NCI-H524 (cell line): Measurements from ENCODE around the gene TMTC3.

Source experiments
- DNase-seq, 2 experiments: peaks; one replicate each; lab custom pipeline; 2025; lab: John Stamatoyannopoulos, UW

TMTC3 gene

DNA sequence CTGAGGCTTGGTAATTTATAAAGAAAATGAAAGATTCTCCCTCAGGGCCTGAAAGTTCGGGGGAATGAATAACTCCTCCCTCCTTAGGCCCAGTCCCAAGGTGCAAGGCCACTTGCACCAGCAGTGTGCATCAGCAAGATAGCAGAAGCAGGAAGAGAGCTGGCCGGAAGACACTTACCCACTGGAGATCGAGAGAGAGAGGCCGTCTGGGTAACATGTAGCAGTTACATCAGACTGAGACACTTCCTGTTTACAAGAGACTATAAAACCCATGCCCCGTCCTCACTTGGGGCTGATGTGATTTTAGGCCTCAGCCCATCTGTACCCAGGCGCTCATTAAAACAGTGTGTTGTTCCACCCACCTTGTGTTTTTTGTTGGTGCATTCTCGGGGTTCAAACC, 85.2 kb downstream of the TMTC3 start:
- no peak for DNase-seq

- DNase-seq, result no peak
Measured at GRCh38 chr12:88227871-88228270, 85.8 kb downstream of the TMTC3 start.

DNA sequence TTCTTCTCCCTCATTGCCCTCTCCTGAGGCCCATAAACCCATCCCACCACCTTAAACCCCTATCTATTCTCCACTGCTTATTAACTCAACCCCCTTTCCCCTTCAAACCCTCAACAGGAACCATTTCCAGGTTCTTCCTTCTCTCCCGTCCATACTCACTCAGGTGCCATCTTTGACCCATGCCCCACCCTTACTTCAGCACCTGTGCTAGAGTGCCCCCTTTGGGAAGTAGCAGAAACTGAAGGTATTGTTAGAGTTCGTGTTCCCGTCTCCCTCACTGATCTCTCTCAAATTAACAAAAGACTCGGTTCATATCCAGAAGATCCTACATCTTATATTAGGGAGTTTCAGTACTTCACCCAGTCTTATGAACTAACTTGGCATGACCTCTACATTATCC, 86.6 kb downstream of the TMTC3 start:
- no peak for DNase-seq

DNA sequence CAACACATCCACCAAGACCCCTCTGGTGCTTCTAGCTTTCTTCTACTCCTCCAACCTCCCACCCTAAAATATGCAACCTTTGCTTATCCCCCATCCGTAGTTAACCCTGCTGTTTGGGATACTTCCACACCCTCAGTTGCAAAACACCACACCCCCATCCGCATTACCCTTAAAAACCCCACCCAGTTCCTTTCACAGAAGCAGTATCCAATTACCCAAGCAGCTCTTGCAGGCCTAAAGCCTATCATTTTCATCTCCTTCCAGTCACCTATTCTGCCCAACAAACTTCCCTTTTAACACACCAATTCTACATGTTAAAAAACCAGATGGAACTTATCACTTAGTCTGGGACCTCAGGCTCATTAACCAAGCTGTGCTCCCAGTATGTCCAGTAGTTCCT, 88.2 kb downstream of the TMTC3 start:
- no peak for DNase-seq

GRCh38 chr12:88235183-88235833, 93.2 kb downstream of the TMTC3 start:
- no peak for DNase-seq

DNA sequence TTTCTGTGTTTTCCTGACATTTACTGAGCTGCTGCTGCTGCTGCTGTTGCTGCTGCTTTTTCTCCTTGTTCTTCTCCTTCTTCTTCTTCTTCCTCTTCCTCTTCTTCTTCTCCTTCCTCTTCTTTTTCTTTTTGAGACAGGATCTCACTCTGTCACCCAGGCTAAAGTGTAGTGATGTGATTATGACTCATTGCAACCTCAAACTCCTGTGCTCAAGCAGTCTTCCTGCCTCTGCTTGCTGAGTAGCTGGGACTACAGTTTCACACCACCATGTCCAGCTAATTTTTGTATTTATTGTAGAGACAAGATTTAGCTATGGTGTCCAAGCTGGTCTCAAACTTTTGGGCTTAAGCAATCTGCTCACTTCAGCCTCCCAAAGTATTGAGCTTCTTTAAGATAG, 95.8 kb downstream of the TMTC3 start:
- DNase-seq, result no peak

GRCh38 chr12:88238406-88238805, 96.3 kb downstream of the TMTC3 start:
- no peak for DNase-seq

- DNase-seq, result no peak
Measured at GRCh38 chr12:88241862-88242570, 99.9 kb downstream of the TMTC3 start.

DNA sequence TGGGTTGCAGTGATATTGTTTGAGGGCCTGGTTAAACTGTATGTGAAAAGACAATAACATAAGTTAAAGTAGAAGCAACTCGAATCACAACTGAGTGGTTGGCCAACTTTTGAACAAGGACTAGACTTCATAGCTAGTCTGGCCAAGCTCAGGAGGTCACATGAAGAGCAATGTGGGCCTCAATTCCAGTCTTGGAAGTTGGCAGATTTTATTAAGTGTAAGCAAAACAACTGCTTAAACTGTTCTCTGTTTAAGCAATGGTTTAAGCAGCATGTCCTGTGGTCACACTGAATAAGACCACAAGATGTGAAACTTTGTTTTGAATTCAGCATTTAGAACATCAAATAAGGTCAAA, 100.4 kb downstream of the TMTC3 start:
- DNase-seq, result no peak

DNA sequence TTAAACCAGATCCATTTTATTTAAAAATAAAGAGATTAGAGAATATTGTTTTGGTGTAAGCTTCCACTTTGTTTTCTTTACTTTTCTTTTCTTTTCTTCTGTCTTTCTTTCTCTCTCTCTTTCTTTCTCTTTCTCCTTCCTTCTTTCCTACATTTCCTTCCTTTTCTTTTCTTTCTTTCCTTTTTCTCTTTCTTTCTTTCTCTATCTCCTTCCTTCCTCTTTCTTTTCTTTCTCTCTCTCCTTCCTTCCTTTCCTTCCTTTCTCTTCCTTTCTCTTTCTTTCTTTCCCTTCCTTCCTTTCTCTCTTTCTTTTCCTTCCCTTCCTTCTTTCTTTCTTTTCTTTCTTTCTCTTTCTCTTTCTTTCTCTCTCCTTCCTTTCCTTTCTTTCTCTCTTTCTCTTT, 100.8 kb downstream of the TMTC3 start:
- no peak for DNase-seq

DNA sequence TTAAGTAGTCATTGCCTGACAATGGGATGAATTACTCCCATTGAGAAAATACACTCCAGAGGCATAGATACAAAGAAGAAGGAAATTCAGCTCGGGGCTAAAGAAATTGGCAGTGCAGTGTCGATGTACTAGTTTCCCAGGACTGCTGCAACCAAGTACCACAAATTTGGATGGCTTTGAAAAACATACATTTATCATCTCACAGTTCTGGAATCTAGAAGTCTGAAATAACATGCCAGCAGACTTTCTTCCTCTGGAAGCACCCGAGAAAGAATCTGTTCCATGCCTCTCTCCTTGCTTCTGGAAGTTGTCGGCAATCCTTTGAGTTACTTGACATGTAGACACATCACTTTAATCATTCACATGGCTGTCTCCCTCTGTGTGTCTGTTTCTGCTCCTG, 101.9 kb downstream of the TMTC3 start:
- no peak for DNase-seq

- no peak for DNase-seq
Measured at GRCh38 chr12:88245905-88246304, 103.8 kb downstream of the TMTC3 start.

DNA sequence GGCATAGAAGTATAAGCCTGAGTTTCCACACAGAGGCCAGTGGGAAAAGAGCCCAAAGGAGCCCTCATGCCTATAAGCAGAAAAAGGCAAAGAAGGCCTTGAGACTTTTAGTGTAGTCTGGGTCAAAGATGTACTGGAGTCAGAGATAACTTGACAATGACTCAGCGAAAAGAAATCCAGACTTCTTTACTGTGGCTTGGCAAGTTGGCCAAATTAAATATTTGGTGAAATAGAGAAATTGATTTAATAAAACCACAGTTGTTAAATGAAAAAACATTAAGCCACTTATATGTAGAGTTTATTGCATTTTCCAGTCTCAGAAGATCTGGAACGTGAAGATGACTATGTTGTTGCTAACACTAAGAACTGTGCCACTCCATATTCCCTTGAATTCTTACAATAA, 105.1 kb downstream of the TMTC3 start:
- DNase-seq, result no peak

- no peak for DNase-seq
Measured at GRCh38 chr12:88248606-88249005, 106.5 kb downstream of the TMTC3 start.
